Stimulated activated CD4-positive, alpha-beta T cell treated with anti-CD3 and anti-CD28 coated beads, Interleukin-4, amount 100 ng/mL, for 1 hour (primary cell): ENCODE data around the gene RTL9.

ENCODE experiments used
- DNase-seq: peaks from one replicate; pipeline ENCODE4 v3.0.0-alpha.2; 2020

The RTL9 gene

DNA sequence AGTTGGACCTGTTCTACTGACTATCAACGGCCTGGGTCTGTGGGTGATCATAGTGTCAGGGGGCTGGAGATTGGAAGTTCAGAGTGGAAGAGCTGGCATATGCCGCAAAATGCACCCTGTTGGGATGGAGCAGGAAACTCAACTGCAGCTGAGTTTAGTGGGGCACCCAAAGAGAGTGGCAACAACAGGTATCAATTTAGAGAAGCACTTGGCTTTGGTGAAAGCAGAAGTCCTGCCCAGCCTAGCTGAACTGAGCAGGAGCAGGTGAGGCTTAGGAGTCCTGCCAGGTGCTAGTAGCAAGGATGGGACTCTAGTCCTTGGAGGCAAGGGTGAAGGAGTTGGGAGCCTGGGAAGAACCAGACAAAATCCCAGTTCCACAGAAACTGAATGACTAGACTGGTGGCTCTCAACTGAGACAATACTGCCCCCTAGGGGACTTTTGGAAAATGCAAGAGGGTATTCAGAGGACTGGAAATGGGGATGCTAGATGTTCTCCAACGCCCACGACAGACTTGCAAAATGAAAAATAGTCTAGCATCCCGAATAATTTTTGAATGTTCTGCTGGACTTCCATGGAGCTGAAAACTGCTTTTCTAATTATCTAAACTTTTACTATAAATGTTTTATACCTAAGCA lies 49.4 kb downstream of the RTL9 start:
- DNase-seq = no peak
